Activated T-helper 9 cell treated with anti-CD3 and anti-CD28 coated beads, Interleukin-2, amount 50 U/mL, for 16 hours (primary cell): ENCODE results near the gene CSNK2A2.

Source experiments
- DNase-seq: peaks from one replicate; pipeline ENCODE4 v3.0.0-alpha.2; 2020; ENCODE audit warnings: low read depth

Gene CSNK2A2

DNA sequence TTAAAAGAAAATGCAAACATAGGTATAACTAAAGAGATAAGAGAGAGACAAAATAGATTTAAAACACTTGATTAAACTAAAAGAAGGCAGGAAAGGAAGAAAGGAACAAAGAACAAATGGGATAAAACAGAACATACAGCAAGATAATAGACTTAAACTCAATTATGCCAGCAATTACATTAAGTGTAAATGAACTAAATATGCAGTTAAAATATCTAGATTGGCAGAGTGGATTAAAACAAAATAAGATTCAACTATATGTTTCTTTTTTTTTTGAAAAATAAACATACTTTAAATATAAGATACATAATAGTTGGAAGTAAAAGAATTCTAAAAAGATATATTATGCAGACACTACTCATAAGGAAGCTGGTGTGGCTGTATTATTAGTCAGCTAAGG lies 59.1 kb downstream of the CSNK2A2 start:
- no peak for DNase-seq

DNA sequence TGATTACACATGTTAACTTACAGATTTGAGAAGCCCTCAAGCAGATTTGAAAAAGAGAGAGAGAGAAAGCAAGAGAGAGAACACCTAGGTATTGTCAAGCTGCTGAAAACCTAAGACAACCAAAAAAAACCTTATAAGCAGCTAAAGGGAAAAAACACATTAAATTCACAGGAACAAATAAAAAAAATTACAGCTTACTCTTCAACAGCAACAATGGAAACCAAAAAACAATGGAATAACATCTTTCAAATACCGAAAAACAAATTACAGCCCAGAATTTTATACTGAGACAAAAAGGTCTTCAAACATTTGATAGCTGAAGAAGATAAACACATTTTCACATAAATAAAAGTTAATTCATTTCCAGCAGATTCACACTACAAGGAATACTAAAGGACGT lies 60.3 kb downstream of the CSNK2A2 start:
- no peak for DNase-seq

DNA sequence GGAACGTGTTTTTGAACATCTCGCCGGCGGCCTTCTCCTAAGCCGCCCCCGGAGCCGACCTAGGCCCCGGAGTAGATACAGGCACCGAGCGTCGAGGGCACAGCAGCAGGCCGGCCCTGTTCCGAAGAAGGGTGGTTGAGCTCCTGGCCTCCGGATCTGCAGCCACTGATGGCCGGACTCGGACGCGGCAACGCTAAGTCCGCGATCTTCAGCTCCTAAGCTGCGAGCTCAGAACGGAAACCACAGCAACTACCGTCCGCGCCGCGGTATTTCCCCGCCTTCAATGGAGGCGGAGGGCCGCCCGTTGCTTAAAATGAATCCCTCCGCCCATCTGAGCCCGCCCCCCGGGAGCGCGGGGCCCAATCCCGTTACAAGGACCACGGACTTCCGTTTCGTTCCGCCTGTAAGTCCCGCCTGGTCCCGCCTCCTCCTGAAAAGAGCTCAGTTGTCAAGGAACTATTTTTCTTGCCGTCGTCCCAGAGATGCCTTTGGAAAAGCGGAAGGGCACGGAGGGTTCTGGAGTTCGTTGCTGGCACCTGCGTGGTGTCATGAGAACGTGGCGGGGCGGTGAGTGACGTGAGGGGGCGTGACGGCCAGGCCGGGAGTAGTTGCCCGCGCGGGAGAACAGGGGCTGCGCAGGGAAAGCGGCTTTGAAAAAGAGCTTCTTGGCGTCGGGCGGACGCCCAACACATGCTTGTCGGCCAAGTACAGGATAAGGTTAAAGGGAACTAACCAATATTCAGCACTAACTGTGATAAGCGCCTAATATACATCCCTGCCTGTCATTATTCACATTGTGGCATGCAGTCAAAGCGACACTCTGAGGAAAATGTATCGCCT lies 68.6 kb downstream of the CSNK2A2 start, which contains the start of gene CFAP20:
Gene CFAP20, minus strand, starts transcription at position 285 of the 840 bp plus-strand sequence. Its CDS starts 266 bp downstream, at position 19.
- DNase-seq, result peak; percentile 97

DNA sequence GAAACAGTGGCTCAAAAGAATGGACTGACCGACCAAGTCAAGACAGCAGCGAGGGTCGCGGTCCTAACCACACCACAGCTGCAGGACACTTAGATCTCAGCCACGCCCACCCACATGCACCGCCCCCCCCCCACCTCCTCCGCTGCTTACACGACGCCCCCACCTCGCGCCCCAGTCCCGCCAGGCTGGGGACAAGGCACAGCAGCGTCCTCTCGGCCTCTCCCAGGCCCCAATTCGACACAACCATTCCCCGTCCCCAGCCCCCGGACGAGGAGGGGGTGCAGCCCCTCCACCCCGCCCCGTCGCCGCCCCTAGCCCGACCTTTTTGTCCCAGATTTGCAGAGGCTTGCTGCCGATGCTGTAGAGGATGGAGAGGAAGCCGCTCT lies 69.2 kb downstream of the CSNK2A2 start:
- no peak for DNase-seq

DNA sequence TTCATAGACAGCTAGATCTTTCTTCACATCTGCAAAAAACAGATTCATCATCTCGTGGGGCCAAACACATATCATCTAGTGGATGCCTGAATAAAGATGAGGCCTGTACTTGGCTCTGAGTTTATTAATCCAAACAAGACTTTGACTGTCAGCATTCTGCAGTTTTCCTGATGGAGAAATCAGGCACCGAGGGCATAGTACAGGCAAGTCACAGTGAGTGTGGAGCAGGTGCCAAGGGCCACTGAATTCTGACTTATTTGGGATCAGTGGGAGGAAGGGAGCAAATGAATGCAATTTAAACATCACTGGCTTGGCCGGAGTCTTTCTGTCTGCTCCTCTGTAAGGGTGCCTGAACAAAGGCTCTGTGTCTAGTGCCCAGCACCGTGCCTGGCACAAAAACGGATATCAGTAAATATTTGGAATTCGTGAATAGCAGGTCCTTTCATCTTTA lies 69.7 kb downstream of the CSNK2A2 start:
- no peak for DNase-seq

DNA sequence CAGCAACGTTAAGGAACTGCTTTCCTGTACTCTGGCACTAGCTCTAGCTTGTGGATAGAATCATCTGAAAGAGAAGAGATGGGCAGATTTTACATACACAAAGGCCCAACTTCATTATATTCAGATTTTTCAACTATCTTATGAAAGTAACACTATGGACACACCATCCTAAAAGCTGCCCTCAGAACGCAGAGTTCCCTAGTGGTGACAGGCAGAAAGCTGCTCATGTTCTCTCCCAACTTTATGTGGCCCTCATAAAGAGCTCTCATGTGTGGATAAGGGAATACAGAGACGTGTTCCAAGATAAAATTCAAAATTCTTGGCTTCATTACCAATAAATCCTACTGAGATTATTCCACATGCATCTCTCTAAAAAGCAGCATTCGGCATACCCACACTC lies 70.3 kb downstream of the CSNK2A2 start:
- no peak for DNase-seq

DNA sequence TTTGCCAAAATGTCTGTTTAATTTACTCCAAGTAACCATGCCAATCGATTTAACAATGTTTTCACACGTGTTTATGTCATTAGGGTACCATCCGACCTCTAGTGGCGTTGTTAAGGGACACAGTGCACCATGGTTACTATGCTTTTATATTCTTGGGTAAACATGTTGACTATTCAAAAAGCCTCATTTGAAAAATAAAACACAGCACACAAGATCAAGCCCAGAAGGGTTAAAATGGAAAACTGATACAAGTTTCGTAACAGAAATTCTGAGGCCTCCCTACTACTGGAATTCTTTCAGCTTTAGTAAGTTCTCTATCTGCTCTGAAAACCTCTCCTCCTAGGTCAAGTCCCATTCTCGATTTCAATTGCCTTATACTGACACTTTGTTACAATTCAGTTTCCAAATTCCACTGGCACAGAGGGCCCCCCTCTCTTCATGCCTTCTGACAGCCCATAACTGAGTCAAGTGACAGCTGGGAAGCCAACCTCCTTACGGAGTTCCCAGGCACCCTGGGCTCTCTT lies 70.8 kb downstream of the CSNK2A2 start:
- no peak for DNase-seq

DNA sequence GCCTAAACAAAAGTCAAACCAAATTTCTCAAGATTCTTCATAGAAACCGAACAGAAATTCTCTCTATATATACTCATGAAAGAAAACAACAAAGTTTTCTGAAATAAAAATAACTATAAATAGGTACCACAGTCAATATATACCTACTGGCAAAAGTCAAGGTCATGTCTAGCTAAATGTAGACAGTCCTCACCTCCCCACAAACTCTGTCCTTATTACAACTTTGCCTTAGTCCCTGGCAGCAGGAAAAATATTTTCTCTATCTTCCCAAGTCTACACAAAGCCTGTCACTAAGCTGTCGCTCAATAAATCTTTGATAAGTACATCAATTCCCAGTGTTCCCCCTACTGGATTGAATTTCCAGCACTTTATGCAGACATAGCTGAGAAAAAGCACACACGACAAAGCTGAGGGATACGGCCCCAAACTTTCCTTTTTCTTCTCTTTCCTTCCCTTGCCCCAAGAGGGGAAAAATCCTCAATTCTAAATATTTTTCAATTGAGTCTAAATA lies 71.4 kb downstream of the CSNK2A2 start:
- no peak for DNase-seq

DNA sequence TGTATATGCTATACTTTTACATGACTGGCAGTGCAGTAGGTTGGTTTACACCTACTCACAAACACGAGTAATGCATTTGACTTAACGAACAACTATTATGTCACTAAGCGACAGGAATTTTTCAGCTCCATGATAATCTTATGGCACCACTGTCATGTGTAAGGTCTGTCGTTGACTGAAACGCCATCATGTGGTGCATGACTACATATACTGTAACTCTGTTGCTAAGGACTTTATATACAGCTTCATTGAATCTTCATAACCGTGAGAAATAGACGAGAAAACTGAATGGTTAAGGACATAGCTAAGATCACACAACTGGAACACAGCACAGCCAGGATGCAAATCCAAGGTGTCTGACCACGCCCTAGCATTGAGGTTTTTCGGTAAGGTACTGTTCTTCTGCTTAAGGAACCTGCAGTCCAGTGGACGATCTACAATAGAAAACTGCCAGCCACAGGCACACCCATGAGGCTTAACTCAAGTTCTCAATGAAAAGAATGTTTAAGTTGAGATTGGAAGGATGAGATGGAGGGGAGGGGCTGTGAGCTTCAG lies 72.0 kb downstream of the CSNK2A2 start:
- no peak for DNase-seq

DNA sequence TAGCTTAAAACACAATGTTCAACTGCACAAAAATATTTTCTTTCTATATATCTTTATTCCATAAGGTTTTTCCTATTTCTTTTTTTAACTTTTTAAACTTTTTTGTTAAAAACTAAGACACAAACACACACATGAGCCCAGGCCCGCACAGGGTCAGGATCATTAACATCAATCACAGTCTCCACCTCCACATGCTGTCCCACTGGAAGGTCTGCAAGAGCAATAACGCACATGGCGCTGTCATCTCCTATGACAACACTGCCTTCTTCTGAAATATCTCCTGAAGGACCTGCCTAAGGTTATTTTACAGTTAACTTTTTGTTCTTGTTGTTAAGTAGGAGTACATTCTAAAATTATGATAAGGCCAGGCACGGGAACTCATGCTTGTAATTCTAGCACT lies 72.9 kb downstream of the CSNK2A2 start:
- no peak for DNase-seq

DNA sequence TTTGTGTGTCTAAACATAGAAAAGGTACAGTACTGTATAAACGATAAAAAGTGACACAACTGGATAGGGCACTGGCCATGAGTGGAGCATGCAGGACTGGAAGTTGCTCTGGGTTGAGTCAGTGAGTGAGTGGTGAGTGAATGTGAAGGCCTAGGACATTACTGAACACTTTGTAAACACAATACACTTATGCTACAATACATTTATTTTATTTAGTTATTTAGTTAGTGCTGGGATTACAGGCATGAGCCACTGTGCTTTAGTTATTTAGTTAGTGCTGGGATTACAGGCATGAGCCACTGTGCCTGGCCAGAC lies 73.3 kb downstream of the CSNK2A2 start:
- DNase-seq, result no peak

DNA sequence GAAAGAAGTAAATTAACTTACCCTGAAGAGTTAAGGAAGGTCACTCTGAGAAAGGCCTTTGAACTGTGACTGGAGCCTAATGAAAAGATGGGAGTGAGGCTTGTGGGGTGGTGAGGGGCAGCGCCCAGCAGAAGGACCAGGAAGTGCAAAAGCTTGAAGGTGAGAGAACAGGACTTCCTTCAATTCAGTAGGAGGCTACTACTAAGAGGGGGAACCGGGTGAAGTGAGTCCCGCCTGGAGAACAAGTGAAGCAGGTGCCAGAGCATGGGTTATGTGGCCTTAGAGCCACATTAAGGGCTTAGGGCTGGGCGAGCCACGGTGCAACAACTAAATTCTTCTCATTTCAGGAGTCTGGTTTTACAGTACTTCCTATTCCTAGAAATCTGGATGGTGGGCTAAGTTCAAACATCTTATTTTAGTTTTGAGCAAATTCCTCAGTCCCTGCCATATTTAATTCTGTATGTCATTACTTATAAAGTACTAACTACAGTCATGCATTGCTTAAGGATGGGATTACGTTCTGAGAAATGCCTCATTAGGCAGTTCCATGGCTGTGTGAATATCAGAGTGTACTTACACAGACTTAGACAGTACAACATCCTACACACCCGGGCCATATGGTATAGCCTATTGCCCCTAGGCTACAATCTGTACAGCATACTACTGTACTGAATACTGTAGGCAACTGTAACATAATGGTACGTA lies 73.9 kb downstream of the CSNK2A2 start:
- no peak for DNase-seq

DNA sequence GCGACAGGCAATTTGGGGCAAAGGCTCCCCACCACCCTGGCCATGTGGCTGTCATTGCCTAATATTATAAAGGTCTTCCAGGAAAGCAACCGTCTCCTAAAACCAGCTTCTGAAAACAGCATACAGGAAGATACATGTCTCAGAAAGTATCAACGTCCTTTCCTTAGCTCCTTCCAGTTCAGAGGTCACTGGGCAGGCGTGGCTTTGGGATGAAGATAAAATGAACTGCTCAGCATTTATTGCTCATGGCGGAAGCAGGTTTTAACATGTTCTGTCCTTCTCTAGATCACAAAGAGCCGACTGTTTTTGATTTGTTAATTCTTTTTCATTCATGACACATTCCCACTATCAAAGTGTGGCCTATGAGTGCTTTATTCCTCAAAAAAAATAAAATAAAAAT lies 76.8 kb downstream of the CSNK2A2 start:
- no peak for DNase-seq

DNA sequence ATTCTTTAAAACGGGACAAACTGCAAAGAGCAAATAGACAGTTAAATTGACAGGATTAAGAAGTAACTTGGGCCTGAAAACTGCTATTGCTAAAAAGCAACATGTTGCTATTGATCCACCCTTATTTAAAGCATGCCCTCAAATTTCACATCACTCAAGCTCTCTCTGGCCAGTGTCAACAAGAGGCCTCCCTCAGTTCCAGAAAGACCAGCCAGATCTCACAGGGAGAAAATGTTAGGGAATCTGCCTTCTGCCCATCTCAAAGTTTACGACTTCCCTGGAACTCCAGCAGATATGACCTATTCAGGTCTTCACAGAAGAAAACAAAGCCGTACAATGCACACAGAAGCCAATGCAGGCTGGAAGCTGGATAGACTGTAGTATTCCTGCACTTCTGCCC lies 77.7 kb downstream of the CSNK2A2 start:
- DNase-seq, result no peak

DNA sequence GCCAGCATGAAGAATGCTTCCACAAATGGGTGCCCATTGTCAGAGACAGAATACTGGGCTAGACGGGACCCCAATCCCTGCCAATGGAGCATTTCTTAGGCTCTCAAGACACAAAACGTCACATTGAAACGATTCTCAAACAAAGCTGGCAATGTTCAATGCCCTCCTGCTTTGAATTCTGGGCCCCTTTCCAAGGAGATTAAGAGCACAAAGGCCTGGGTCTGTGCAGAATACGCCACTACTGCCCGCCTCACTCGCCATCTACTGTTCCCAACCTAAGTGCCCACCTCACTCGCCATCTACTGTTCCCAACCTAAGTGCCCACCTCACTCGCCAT lies 78.4 kb downstream of the CSNK2A2 start:
- DNase-seq, result no peak

DNA sequence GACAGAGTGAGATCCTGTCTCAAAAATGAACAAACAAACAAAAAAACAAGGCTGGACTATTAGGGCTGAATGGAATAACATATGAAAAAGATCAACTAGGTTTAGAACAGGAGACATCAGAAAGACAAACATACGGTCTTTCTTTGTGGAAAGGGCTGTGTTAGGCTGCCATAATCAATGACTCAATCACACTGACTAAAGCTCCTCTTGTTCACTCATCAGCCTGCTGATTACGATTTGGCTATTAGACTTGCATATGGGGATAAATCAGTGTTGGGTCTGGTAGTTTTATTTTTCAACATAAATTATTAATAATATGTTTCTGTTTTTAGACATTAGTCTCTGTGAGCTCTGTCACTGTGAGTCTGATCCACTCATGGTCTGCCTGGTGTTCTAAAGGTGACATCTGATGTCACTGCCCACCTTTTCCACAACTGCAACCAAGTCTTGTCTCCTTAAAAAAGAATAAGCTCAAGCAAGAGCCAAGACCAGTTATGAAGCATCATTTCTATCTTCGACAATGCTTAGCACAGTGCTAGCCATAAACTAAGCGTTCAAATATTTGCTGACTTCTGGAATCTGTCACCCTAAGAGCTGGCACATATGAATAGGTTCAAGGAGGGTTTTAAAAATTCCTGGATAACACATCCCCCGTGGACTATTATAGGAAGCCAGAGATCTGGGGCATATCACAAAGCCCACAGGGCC lies 79.0 kb downstream of the CSNK2A2 start:
- DNase-seq, result no peak

DNA sequence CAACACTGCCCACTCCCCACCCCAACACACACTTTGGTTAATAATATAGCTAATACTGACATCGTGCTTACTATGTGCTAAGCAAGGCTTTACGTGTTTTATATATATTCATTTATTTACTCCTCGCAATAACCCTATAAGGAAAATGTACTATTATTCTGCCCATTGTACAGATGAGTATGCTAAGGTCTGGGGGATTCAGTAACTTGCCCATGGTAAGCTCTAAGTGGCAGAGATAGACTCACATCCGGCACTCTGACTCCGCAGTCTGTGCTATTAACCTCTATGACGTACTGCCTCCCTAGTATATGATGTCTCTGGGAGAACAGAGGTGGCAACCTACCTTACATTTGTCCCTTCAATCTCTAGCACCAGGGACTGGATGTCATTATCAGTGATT lies 81.4 kb downstream of the CSNK2A2 start:
- no peak for DNase-seq

DNA sequence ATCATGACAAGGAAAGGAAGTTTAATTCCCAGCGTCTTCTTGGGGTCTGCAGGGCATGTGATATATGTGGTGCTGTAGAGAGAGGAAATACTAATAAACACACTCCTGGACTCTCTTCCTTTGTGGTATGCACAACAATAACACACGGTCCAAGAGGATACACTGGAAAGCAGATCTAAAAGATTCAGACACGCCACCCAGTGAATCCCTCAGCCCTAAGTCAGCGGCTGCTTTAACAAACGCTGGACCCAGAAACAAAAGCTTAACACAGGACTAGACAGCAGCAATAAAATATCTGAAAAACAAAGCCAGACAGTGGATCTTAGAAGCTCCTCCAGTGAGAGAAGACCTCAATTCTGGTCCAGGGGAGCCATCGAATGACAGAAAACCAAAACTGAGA lies 81.8 kb downstream of the CSNK2A2 start:
- no peak for DNase-seq

DNA sequence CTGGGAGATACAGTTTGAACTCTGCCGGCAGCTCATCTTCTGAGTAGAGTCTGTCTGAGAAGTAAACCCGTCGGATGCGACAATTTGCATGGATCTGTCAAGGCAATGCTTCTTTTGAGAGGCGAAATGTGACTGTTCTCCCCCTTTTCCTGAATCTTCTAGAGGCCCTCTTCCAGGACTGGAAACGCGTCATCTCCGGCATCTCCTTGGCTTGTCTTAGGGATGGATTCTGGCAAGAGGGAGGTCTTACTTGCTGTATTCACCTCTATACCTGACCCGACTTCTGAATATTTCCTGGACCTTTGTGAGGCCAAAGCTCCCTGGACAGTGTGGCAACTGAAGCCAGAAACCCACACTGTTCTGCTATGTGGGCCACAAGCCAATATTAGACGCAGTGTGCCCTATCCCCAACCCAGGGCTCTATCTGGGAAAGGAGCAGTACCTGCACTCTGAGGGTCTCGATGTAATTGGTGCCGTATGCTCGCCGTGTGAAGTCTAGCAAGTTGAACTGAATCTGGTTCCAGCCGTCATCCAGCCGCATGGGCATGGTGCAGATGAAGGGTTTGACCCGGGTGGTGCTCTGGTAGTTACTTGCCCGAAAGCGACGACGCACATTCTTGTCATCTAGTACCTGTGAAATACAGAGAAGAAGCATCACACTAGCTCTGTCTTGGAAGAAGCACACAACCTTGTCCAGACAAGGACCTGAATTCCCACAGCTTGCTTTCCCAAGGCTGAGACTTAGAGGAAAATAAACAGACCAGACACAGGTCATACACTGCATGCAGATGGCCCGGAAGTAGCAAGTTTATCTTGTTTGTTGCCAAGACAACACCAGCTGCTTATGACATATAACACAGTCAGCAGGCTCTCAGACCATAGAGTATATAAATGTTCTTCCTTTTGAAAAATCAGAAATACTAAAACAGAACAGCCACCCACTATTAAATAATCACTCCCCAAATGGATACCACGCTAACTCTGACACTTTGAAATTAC lies 82.8 kb downstream of the CSNK2A2 start:
- no peak for DNase-seq

DNA sequence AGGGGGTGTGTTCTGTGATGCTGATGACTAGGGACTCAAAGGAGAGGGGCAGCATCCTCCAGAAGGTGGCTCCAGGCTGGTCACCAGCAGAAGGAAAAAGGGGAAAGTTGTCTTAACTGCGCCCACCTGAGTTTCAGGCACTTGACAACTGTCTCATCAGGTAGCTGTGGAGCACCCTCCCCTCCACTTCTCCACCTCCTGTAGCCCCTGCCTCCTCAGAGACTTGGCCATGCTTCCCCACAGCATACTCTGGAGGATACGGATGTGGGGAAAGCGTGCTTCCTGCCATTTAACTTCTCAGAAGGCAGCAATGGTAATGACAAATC lies 86.6 kb downstream of the CSNK2A2 start:
- DNase-seq, result no peak

DNA sequence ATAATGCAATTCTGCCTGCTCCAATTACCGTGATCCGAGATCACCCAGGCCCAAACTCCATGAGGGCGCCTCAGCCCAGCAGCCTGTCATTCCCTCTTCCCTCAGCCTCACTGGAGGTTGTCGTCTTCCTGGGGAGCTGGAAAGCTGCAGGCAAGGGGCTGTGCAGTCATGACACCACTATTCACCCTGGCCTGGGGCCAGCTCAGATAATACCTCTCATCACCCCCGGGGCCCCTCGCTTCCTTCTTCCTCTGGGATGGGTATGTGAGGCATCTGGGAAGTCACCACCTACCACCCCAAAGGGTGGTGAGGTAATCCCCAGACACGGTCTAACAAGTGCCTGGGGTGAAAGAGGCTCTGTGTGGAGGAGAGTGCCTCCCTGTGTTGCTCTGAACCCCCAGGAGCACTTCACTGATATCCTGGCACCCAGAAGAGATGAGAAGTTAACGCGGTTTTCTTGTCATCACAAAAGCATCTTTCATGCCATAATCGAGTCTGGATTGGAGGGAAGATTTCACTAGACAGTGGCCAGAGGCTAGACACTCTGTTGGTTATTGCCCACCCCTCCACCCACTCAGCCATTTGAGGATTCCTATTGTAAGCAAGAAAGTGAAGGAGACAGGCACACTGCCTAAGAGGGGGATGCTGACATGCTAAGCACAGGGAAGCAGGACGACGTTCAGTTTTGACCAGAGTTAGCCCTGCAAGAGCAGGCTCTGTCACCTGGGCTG lies 87.2 kb downstream of the CSNK2A2 start:
- DNase-seq, result no peak
